GM12864 (cell line): ENCODE measurements around the gene AFF4.
A peak's percentile ranks its signal among the peaks of the same experiment; 100 is the strongest.

Experiments used
- DNase-seq: peaks from one replicate; pipeline ENCODE4 v3.0.0-alpha.2; 2011; ENCODE audit warnings: low read depth
- H3K4me3 ChIP-seq: 2 replicates; pipeline ENCODE4 v1.5.1; 2011; ENCODE audit warnings: mild to moderate bottlenecking, low read depth, low read length, control low read depth
- TF ChIP-seq, protein P1 (sequence below): IDR thresholded peaks from 2 replicates; pipeline ENCODE4 v1.5.1; 2011; ENCODE audit warnings: low read depth, mild to moderate bottlenecking, moderate library complexity, low read length, control low read depth, inconsistent platforms; ENCODE audit errors: missing control alignments

AFF4 gene

DNA sequence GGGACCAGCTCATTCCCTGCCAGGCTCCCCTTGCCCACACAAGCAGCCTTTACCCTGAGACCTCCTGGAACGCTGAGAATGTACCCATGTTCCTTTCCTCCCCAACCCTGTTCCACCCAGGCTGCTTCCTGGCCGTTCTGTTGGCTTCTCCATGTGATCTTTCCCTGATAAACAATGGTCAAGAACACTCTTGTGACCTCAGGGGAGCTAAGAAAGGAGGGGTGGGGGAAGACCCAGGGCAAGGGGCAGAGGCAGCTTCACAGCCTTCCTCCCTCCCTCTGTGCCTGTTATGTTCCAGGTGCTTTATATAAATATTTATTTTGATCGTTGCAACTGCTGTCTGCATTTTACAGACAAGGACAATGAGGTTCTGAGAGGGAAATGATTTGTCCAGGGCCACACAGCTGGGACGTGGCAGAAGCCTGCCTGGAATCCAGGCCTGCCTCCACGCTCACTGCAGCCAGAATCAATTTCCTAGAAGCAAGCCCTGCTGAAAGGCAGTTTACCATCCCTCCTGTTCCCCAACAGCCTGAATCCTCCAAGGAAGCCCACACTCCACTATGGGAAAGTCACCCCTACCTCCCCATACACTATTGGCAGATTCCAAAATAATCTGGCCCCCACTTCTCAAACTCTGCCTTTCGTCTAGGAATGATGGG, 136.9 kb downstream of the AFF4 start:
- TF ChIP-seq, protein P1, sequence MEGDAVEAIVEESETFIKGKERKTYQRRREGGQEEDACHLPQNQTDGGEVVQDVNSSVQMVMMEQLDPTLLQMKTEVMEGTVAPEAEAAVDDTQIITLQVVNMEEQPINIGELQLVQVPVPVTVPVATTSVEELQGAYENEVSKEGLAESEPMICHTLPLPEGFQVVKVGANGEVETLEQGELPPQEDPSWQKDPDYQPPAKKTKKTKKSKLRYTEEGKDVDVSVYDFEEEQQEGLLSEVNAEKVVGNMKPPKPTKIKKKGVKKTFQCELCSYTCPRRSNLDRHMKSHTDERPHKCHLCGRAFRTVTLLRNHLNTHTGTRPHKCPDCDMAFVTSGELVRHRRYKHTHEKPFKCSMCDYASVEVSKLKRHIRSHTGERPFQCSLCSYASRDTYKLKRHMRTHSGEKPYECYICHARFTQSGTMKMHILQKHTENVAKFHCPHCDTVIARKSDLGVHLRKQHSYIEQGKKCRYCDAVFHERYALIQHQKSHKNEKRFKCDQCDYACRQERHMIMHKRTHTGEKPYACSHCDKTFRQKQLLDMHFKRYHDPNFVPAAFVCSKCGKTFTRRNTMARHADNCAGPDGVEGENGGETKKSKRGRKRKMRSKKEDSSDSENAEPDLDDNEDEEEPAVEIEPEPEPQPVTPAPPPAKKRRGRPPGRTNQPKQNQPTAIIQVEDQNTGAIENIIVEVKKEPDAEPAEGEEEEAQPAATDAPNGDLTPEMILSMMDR: no peak
- DNase-seq: no peak
- no peak overlapping the region for H3K4me3 ChIP-seq

DNA sequence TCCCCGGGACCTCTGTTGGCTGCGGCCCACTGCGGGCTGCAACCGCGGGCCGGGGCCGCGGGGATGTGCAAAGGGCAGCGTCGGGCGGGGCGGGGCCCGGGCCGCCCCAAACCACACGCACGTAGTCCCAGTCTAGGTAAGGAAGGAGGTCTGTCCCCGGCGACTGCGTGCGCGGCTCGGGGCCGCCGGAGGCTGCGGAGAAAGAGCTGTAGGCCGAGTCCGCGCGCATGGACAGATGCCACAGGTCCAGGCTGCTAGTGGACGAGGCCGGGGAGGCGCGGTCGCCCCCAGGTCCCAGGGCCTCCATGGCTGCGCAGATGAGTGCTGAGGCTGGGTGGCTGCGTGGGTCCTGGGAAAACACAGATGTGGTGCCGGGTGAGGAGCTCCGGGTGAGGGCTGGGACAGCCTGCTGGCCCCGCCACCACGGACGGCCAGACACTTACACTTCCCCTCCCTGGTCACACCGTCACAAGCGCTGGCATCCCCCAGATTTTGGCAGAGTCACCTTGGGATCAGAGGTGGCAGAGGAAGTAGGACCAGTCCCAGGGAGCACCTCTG, 137.5 kb downstream of the AFF4 start:
- no peak for DNase-seq
- peak overlapping the region; percentile 10; the same call in 1 of the 2 replicates for H3K4me3 ChIP-seq
- TF ChIP-seq, protein P1: no peak
